ENCODE data around the gene HABP2. TPM values are rescaled to one million over a fixed set of nuclear protein-coding genes. Genes with fewer than 3 reads are reported as not detected.

HABP2 gene
- not detected for polyA plus RNA-seq (2013, experiment 1 of 2)
- polyA plus RNA-seq (2013, experiment 2 of 2): not detected

- peaks cover 67% of the 10 kb centered on the region for H3K27me3 ChIP-seq (ENCODE audit: insufficient read depth, low read length)
- 79% methylated on average over 3 of the region's 3 CpGs for WGBS
- no peak within 1 kb of the TSS for H3K4me3 ChIP-seq (ENCODE audit: low read length)
- H3K4me1 ChIP-seq (ENCODE audit: insufficient read depth, low read length): peaks cover 24% of the 10 kb centered on the region
- no peaks in the 10 kb centered on the region for H3K9me3 ChIP-seq (ENCODE audit: insufficient read depth, low read depth, low read length)
- no peaks in the 10 kb centered on the region for H3K36me3 ChIP-seq (ENCODE audit: insufficient read depth, low read length)
- no peak within 1 kb of the TSS for H3K9ac ChIP-seq (ENCODE audit: low read depth, low read length)
- no peak within 1 kb of the TSS for H3K27ac ChIP-seq (ENCODE audit: low read depth, low read length)
These were observed at the start of gene HABP2 for GRCh38 chr10:113552701-113553100. HABP2 (plus strand) TSS chr10:113553053; CDS start chr10:113553122, 69 bp downstream.

GRCh38 chr10:113503930-113504329 is 48.9 kb upstream of the HABP2 start:
- Histone ChIP-seq H3K4me3 (ENCODE audit: low read length) (no peak overlapping the region), H3K27me3 (ENCODE audit: insufficient read depth, low read length) (no peaks in the 10 kb centered on the region), H3K4me1 (ENCODE audit: insufficient read depth, low read length) (no peaks in the 10 kb centered on the region), H3K27ac (ENCODE audit: low read depth, low read length) (no peak overlapping the region), H3K9me3 (ENCODE audit: insufficient read depth, low read depth, low read length) (no peaks in the 10 kb centered on the region), H3K36me3 (ENCODE audit: insufficient read depth, low read length) (no peaks in the 10 kb centered on the region), H3K9ac (ENCODE audit: low read depth, low read length) (no peak overlapping the region)
- 87% methylated on average over 4 of the region's 4 CpGs for WGBS

GRCh38 chr10:113504423-113504822 is 48.4 kb upstream of the HABP2 start:
- Histone ChIP-seq H3K9ac (ENCODE audit: low read depth, low read length) (no peak overlapping the region), H3K4me1 (ENCODE audit: insufficient read depth, low read length) (no peaks in the 10 kb centered on the region), H3K36me3 (ENCODE audit: insufficient read depth, low read length) (no peaks in the 10 kb centered on the region), H3K9me3 (ENCODE audit: insufficient read depth, low read depth, low read length) (no peaks in the 10 kb centered on the region), H3K27ac (ENCODE audit: low read depth, low read length) (no peak overlapping the region), H3K27me3 (ENCODE audit: insufficient read depth, low read length) (no peaks in the 10 kb centered on the region), H3K4me3 (ENCODE audit: low read length) (no peak overlapping the region)
- 93% methylated on average over 3 of the region's 3 CpGs for WGBS

- no peak overlapping the region for H3K27ac ChIP-seq (ENCODE audit: low read depth, low read length)
- no peak overlapping the region for H3K4me3 ChIP-seq (ENCODE audit: low read length)
- no peaks in the 10 kb centered on the region for H3K36me3 ChIP-seq (ENCODE audit: insufficient read depth, low read length)
- no peaks in the 10 kb centered on the region for H3K4me1 ChIP-seq (ENCODE audit: insufficient read depth, low read length)
- WGBS: 87% methylated on average over 2 of the region's 2 CpGs
- H3K9me3 ChIP-seq (ENCODE audit: insufficient read depth, low read depth, low read length): 0 out of 2 replicates have a peak, but pooled peaks cover 5% of the 10 kb centered on the region
- H3K27me3 ChIP-seq (ENCODE audit: insufficient read depth, low read length): no peaks in the 10 kb centered on the region
- no peak overlapping the region for H3K9ac ChIP-seq (ENCODE audit: low read depth, low read length)
These were observed 46.4 kb upstream of the HABP2 start for GRCh38 chr10:113506476-113506875.

GRCh38 chr10:113511419-113511818 is 41.4 kb upstream of the HABP2 start:
- Histone ChIP-seq H3K4me3 (ENCODE audit: low read length) (no peak overlapping the region), H3K9ac (ENCODE audit: low read depth, low read length) (no peak overlapping the region), H3K27me3 (ENCODE audit: insufficient read depth, low read length) (no peaks in the 10 kb centered on the region), H3K36me3 (ENCODE audit: insufficient read depth, low read length) (no peaks in the 10 kb centered on the region), H3K4me1 (ENCODE audit: insufficient read depth, low read length) (no peaks in the 10 kb centered on the region), H3K9me3 (ENCODE audit: insufficient read depth, low read depth, low read length) (0 out of 2 replicates have a peak, but pooled peaks cover 5% of the 10 kb centered on the region), H3K27ac (ENCODE audit: low read depth, low read length) (no peak overlapping the region)

- H3K4me3 ChIP-seq (ENCODE audit: low read length): no peak overlapping the region
- no peaks in the 10 kb centered on the region for H3K27me3 ChIP-seq (ENCODE audit: insufficient read depth, low read length)
- WGBS: 85% methylated on average over 6 of the region's 6 CpGs
- no peaks in the 10 kb centered on the region for H3K36me3 ChIP-seq (ENCODE audit: insufficient read depth, low read length)
- no peak overlapping the region for H3K27ac ChIP-seq (ENCODE audit: low read depth, low read length)
- H3K9ac ChIP-seq (ENCODE audit: low read depth, low read length): no peak overlapping the region
- no peaks in the 10 kb centered on the region for H3K4me1 ChIP-seq (ENCODE audit: insufficient read depth, low read length)
- 0 out of 2 replicates have a peak, but pooled peaks cover 5% of the 10 kb centered on the region for H3K9me3 ChIP-seq (ENCODE audit: insufficient read depth, low read depth, low read length)
These were observed 37.7 kb upstream of the HABP2 start for GRCh38 chr10:113515161-113515560.

- Histone ChIP-seq H3K9ac (ENCODE audit: low read depth, low read length) (no peak overlapping the region), H3K4me1 (ENCODE audit: insufficient read depth, low read length) (no peaks in the 10 kb centered on the region), H3K27ac (ENCODE audit: low read depth, low read length) (no peak overlapping the region), H3K36me3 (ENCODE audit: insufficient read depth, low read length) (no peaks in the 10 kb centered on the region), H3K9me3 (ENCODE audit: insufficient read depth, low read depth, low read length) (0 out of 2 replicates have a peak, but pooled peaks cover 5% of the 10 kb centered on the region), H3K4me3 (ENCODE audit: low read length) (no peak overlapping the region), H3K27me3 (ENCODE audit: insufficient read depth, low read length) (no peaks in the 10 kb centered on the region)
- 97% methylated on average over 5 of the region's 5 CpGs for WGBS
These were observed 37.3 kb upstream of the HABP2 start for GRCh38 chr10:113515601-113516000.

- 95% methylated on average over 3 of the region's 3 CpGs for WGBS
- Histone ChIP-seq H3K4me1 (ENCODE audit: insufficient read depth, low read length) (no peaks in the 10 kb centered on the region), H3K36me3 (ENCODE audit: insufficient read depth, low read length) (no peaks in the 10 kb centered on the region), H3K9me3 (ENCODE audit: insufficient read depth, low read depth, low read length) (0 out of 2 replicates have a peak, but pooled peaks cover 1% of the 10 kb centered on the region), H3K27ac (ENCODE audit: low read depth, low read length) (no peak overlapping the region), H3K9ac (ENCODE audit: low read depth, low read length) (no peak overlapping the region), H3K4me3 (ENCODE audit: low read length) (no peak overlapping the region), H3K27me3 (ENCODE audit: insufficient read depth, low read length) (no peaks in the 10 kb centered on the region)
These were observed 36.8 kb upstream of the HABP2 start for GRCh38 chr10:113516061-113516460.

- Histone ChIP-seq H3K36me3 (ENCODE audit: insufficient read depth, low read length) (no peaks in the 10 kb centered on the region), H3K9ac (ENCODE audit: low read depth, low read length) (no peak overlapping the region), H3K27me3 (ENCODE audit: insufficient read depth, low read length) (no peaks in the 10 kb centered on the region), H3K4me3 (ENCODE audit: low read length) (no peak overlapping the region), H3K4me1 (ENCODE audit: insufficient read depth, low read length) (no peaks in the 10 kb centered on the region), H3K9me3 (ENCODE audit: insufficient read depth, low read depth, low read length) (no peaks in the 10 kb centered on the region), H3K27ac (ENCODE audit: low read depth, low read length) (no peak overlapping the region)
- WGBS: 93% methylated on average over 9 of the region's 10 CpGs
These were observed 35.5 kb upstream of the HABP2 start for GRCh38 chr10:113517165-113517900.

- Histone ChIP-seq H3K9ac (ENCODE audit: low read depth, low read length) (no peak overlapping the region), H3K4me3 (ENCODE audit: low read length) (no peak overlapping the region), H3K27me3 (ENCODE audit: insufficient read depth, low read length) (no peaks in the 10 kb centered on the region), H3K36me3 (ENCODE audit: insufficient read depth, low read length) (no peaks in the 10 kb centered on the region), H3K9me3 (ENCODE audit: insufficient read depth, low read depth, low read length) (no peaks in the 10 kb centered on the region), H3K27ac (ENCODE audit: low read depth, low read length) (no peak overlapping the region), H3K4me1 (ENCODE audit: insufficient read depth, low read length) (no peaks in the 10 kb centered on the region)
- 77% methylated on average over 5 of the region's 5 CpGs for WGBS
These were observed 35.0 kb upstream of the HABP2 start for GRCh38 chr10:113517901-113518260.

GRCh38 chr10:113518415-113518814 is 34.4 kb upstream of the HABP2 start:
- Histone ChIP-seq H3K9me3 (ENCODE audit: insufficient read depth, low read depth, low read length) (no peaks in the 10 kb centered on the region), H3K4me1 (ENCODE audit: insufficient read depth, low read length) (no peaks in the 10 kb centered on the region), H3K27me3 (ENCODE audit: insufficient read depth, low read length) (no peaks in the 10 kb centered on the region), H3K27ac (ENCODE audit: low read depth, low read length) (no peak overlapping the region), H3K36me3 (ENCODE audit: insufficient read depth, low read length) (no peaks in the 10 kb centered on the region), H3K4me3 (ENCODE audit: low read length) (no peak overlapping the region), H3K9ac (ENCODE audit: low read depth, low read length) (no peak overlapping the region)
- WGBS: 88% methylated on average over 2 of the region's 3 CpGs

All from HUES64 (cell line).